Epithelial cell of esophagus (primary cell): ENCODE measurements around the gene SNX32.

Source experiments
- DNase-seq: peaks from one replicate; pipeline ENCODE4 v3.0.0; 2010; ENCODE audit warnings: low read depth
- H3K4me3 ChIP-seq: 2 replicates; pipeline ENCODE4 v1.5.1; 2011; ENCODE audit warnings: mild to moderate bottlenecking, low read length, control low read depth
- TF ChIP-seq, protein P1 (sequence below): IDR thresholded peaks from 2 replicates; pipeline ENCODE4 v1.5.1; 2011; ENCODE audit warnings: low read depth, mild to moderate bottlenecking, low read length, control low read depth, inconsistent platforms; ENCODE audit not compliant: insufficient read depth; ENCODE audit errors: missing control alignments

Gene SNX32

DNA sequence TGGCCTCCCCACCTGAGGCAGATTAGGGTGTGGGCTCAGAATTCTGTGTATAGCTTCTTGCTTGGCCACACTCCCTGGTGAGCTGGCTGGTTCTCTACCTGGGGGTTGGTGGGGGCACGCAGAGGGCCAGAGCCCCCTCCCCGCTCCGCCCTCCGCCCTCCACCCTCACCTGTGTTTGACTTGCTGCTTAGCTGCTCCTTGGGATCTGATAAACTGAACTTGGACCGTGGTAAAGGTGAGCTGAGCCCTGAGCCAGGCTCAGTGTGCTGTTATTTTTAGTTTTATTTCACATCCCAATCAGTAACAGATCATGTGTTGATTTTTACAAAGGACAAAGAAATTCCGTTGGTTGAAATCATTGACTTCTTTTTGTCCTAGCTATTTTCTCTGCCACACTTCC, 44.9 kb upstream of the SNX32 start:
- TF ChIP-seq, protein P1, sequence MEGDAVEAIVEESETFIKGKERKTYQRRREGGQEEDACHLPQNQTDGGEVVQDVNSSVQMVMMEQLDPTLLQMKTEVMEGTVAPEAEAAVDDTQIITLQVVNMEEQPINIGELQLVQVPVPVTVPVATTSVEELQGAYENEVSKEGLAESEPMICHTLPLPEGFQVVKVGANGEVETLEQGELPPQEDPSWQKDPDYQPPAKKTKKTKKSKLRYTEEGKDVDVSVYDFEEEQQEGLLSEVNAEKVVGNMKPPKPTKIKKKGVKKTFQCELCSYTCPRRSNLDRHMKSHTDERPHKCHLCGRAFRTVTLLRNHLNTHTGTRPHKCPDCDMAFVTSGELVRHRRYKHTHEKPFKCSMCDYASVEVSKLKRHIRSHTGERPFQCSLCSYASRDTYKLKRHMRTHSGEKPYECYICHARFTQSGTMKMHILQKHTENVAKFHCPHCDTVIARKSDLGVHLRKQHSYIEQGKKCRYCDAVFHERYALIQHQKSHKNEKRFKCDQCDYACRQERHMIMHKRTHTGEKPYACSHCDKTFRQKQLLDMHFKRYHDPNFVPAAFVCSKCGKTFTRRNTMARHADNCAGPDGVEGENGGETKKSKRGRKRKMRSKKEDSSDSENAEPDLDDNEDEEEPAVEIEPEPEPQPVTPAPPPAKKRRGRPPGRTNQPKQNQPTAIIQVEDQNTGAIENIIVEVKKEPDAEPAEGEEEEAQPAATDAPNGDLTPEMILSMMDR: no peak

DNA sequence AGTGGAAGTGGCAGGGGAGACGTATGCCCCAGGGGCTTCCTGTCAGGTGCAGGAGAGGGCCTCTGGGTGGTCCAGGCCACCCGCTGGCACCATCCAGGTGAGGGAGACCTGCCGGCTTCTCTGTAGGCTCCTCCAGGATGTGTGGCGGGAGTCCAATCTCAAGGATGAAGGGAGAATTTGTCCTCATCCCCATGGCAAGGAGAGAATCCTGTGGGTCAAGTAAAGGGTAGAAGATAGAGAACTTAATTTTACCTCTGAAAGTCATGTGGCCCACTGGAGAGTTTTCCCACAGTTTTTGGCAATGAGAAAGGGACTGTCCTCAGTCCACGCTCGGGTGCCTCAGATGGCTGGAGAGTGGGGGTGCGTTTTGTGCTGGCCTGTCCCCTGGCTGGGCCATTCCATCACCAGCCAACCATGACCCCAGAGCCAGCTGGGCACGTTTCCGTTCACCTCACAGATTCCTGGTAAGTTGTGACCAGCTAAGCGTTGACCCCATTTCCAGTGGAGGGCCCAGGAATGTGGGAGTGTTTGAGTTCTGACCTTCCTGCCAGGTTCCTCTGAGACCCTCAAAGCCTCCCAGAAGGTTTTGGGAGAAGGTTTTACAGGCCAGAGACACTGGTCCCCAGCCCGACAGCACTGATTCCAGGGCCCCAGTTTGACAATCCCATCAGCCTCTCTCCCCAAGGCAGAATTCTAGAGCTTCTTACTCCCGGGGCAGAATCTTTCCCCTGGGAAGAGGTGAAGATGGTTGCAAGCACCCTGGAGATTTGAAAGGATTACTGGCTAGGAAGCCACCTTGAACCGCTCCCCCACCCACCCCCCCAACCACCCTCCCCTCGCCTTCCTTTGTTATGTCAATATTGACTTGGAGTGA, 44.3 kb upstream of the SNX32 start:
- DNase-seq: no peak
- H3K4me3 ChIP-seq: no peak overlapping the region
- TF ChIP-seq, protein P1: no peak

More for the DNA sequence above, 44.9 kb upstream of the SNX32 start:
- no peak for DNase-seq
- peak overlapping the region; percentile 55 for H3K4me3 ChIP-seq

DNA sequence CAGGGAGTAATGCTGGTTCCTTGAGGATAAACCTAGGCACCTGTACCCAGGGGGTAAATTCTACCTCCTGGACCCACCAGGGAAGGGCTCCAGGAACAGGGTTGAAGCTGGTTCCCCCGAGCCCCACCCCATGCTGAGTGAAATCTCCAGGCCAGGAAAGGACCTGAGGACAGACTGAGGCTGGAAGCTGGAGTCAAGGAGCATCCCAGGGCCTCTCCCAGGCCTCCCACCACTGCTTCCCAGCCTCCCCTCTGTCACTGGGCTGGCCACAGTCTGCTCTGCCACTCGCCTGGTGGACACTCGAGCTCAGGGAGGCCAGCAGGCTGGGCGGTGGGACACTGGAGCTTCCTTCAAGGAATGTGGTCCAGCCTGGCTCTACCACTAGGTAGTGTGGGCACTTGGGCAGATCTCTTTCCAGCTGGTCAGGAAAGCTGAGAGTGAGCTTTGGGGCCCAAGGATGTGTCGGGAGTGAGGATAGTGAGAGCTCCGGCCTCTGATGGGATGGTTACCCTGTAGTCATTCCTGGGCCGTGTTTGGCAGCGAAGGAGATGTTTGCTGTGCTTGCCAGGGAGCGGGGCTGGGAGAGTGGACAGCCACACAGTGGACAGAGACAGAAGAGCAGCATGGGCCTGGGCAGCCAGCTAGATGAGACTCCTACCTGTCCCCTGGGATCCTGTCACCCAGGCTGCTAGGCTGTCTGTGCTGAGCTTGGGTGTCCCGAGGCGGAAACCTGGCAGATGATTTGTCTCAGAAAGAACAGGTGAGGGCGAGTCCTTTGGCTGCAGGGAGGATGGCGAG, 43.5 kb upstream of the SNX32 start:
- no peak overlapping the region for H3K4me3 ChIP-seq
- TF ChIP-seq, protein P1: no peak
- DNase-seq: no peak

DNA sequence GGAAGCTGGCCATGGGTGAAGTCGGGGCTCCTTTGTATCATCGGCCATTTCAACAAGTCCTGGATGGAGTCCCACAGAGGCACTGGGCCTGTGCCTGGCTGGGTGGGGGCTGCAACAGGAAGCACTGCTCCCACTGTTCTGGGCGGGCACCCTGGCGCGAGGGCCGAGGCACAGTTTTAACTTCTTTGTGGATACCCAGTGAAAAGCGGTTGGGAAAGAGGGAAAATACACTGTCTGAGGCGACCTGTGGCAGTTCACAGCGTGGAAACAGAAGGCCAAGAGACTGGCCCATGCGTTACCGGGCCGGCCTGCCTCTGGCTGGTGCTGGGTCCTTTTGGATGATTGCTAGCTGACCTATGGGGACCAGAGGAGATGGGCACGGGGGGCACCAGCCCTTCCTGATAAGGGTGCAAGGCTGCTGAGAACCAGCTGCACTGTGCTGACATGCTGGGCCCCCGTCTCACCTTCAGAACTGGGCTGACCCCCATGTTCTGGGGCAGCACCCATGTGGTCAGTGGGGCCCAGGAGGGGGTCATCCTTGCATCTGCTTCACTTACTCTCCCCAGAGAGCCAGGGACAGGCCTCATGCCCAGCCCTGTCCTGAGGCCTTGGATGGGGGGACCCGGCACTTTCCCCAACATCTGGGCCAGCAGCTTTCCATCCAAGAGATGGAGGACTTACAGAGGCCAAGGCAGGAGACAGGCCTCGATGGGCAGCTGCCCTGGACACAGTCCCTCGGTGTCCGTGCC, 42.7 kb upstream of the SNX32 start:
- no peak for DNase-seq
- TF ChIP-seq, protein P1: no peak
- no peak overlapping the region for H3K4me3 ChIP-seq

DNA sequence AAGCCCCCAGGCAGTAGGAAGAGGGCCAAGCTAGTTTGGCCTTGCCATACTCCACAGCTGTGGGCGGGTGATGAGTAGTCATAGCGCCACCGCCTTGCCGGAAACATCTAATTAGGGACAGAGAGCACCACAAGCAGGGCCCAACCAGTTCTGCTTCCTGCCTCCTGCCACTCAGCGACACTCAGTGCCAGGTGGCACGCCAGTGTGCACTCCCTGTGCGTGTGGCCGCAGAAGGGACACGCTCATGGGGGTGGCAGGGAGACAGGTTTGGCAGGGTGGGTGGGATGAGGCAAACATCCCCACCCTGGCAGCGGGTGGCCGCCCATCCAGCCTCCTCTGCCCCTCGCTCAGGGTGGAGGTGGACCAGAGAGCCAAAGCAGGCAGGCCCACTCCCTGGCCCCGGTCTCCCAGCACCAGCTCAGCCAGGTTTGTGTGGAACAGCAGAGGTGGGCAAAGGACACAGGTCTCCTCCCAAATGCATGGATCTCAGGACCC, 42.0 kb upstream of the SNX32 start:
- no peak overlapping the region for H3K4me3 ChIP-seq
- TF ChIP-seq, protein P1: no peak
- peak; percentile 57 for DNase-seq

DNA sequence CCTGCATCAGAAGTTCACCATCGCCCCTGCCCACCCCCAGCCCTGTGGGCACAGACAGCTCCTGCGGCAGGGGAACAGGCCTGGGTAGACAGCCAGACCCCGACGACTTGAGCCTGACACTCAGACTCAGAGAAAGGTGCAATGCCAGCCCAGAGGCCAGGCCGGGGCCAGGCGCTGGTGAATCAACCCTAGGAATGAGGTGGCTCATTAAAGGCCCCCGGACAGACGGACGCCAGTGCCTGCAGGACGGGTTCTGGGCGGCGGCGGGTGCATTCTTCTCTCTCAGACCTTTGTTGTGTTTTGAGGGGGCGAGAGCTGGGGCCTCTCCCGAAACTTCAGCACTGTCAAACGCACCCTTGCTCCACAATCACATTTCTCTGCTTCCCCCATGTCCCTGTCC, 41.3 kb upstream of the SNX32 start:
- no peak overlapping the region for H3K4me3 ChIP-seq
- no peak for DNase-seq
- TF ChIP-seq, protein P1: no peak
